ENCODE data around the gene NKAPL. TPM values are rescaled to one million over a fixed set of nuclear protein-coding genes. Genes with fewer than 3 reads are reported as not detected.

The NKAPL gene
- total RNA-seq, 1 donor: 1.7 TPM

- no peak for DNase-seq (ENCODE audit: low read depth)
- no peak for TF ChIP-seq CTCF (IDR thresholded peaks at IDR 0.05; ENCODE audit: insufficient read depth, low read depth, low read length)
- no peak overlapping the region for H3K4me3 ChIP-seq (ENCODE audit: low read depth, low read length)
These were observed 32.6 kb upstream of the NKAPL start for GRCh38 chr6:28226460-28226859.

- H3K4me3 ChIP-seq (ENCODE audit: low read depth, low read length): no peak overlapping the region
- no peak for TF ChIP-seq CTCF (IDR thresholded peaks at IDR 0.05; ENCODE audit: insufficient read depth, low read depth, low read length)
These were observed 26.3 kb upstream of the NKAPL start for GRCh38 chr6:28232785-28233184.

GRCh38 chr6:28235912-28236452 lies 23.1 kb upstream of the NKAPL start:
- no peak for TF ChIP-seq CTCF (IDR thresholded peaks at IDR 0.05; ENCODE audit: insufficient read depth, low read depth, low read length)
- no peak for DNase-seq (ENCODE audit: low read depth)
- H3K4me3 ChIP-seq (ENCODE audit: low read depth, low read length): no peak overlapping the region

More at GRCh38 chr6:28232785-28233184, 26.3 kb upstream of the NKAPL start:
- no peak for DNase-seq (ENCODE audit: low read depth)

- no peak overlapping the region for H3K4me3 ChIP-seq (ENCODE audit: low read depth, low read length)
- DNase-seq (ENCODE audit: low read depth): no peak
- no peak for TF ChIP-seq CTCF (IDR thresholded peaks at IDR 0.05; ENCODE audit: insufficient read depth, low read depth, low read length)
These were observed 19.5 kb upstream of the NKAPL start for GRCh38 chr6:28239636-28240035.

- DNase-seq (ENCODE audit: low read depth): no peak
- no peak for TF ChIP-seq CTCF (IDR thresholded peaks at IDR 0.05; ENCODE audit: insufficient read depth, low read depth, low read length)
These were observed 18.6 kb upstream of the NKAPL start for GRCh38 chr6:28240471-28240870.

GRCh38 chr6:28243946-28244345 lies 15.2 kb upstream of the NKAPL start:
- DNase-seq (ENCODE audit: low read depth): no peak
- no peak for TF ChIP-seq CTCF (IDR thresholded peaks at IDR 0.05; ENCODE audit: insufficient read depth, low read depth, low read length)
- H3K4me3 ChIP-seq (ENCODE audit: low read depth, low read length): no peak overlapping the region

More at GRCh38 chr6:28240471-28240870, 18.6 kb upstream of the NKAPL start:
- no peak overlapping the region for H3K4me3 ChIP-seq (ENCODE audit: low read depth, low read length)
